NCI-H1436 treated with DMSO at 0.1 percent for 48 hours (cell line): ENCODE measurements around the gene CDKAL1.
A peak's percentile ranks its signal among the peaks of the same experiment; 100 is the strongest.
"Not testable (repeated sequence)": the region's sequence is repeated elsewhere in the genome, so short reads cannot be mapped to it uniquely, and the experiment has no call there.

Source experiments
- DNase-seq: peaks from one replicate; lab custom pipeline; 2025; lab: John Stamatoyannopoulos, UW

CDKAL1 gene

DNA sequence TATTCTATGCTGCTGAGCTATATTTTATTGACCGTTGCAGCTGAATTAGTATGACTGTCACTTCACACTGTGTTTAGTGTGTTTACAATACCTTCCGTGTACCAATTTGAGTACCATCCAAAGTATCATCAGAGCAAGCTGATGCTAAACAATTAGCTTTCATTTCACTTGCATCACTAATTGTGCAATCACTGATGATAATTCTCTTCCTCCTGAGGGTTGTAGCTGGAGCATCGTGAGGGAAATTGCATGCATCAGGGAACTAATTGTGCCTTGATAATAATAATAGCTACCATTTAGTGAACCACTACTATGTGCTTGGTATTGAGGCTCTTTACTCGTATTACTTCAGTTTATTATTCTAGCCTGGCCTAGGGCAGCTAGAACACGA lies 674.5 kb downstream of the CDKAL1 start:
- peak; percentile 23 for DNase-seq

DNA sequence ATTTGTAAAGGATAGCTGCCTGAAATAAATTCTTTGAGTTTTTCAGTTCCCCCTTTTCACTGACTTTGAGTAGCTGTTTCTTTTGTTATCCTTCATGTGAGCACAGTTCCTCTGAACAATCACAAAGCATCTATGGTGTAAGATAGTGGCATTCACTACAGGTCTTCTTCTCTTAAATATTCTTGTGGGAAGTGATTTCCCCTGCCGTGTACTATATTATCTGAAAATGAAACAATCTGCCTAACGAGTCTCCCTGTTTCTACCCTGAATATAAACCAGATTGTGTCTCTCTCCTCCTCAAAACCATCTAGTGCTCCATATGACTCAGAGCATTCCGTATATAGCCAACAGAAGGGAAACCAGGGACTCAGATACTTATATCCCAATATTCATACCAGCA lies 679.2 kb downstream of the CDKAL1 start:
- no peak for DNase-seq

DNA sequence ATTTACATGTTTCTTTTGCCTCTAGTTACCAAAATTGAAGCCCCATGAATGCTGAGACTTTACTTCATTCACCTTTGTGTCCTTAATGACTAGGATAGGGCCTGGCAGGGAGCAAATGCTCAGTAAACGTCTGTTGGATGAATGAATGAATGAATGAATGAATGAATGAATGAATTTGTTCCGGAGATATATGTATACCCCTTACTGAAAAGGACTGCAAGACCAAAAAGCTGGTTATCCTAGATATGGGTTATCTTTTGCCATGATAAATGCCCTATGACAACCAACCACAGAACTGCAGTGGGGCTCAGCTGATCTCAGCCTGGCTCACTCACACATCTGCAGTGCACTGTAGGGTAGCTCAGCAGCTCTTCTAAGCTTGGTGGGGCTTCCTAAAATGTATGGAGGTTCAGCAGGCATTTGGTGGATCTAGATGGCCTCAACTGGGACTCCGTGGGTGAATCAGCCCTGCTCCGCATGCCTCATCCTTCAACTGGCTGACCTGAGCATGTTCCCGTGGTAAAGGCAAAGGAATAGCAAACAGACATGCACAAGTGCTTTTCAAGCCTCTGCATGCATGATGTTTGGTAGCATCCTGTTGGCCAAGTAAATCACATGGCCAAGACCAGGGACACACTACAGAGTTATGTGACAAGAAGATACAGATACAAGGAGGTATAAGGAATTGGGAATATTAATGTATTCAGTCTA lies 680.6 kb downstream of the CDKAL1 start:
- no peak for DNase-seq

DNA sequence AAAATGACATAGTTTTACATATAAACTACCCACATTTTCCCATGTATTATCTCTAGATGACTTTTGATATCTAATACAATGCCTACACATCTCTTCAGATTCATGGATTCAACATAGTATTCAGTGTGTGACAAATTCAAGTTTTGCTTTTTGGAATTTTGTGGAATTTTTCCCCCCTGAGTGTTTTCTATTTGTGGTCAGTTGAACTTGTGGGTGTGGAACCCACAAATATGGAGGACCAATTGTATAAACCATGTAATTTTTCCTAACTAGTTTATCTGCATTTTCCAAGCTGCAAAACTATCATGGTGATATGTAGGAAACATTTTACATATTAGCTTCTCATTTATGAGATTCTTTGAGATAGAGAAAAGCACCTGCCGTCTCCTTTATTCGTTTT lies 685.0 kb downstream of the CDKAL1 start:
- no peak for DNase-seq

DNA sequence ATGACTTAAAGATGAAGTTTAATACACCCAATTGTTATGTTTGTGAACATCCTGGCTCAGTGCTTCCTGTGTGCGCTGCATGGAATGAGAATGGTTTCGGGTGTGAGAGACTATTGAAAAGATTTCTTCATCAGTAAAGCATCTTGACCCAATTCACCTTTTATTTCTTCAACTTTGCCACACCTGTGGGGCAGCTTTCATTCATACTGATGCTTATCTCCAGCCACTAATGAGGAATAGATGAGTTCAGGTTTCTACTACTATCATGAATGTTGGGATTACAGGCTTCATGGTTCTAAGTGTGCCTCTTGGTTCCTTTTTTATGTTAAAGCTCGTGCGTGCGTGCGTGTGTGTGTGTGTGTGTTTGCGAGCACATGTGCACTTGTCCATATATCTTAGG lies 685.6 kb downstream of the CDKAL1 start:
- DNase-seq: no peak

DNA sequence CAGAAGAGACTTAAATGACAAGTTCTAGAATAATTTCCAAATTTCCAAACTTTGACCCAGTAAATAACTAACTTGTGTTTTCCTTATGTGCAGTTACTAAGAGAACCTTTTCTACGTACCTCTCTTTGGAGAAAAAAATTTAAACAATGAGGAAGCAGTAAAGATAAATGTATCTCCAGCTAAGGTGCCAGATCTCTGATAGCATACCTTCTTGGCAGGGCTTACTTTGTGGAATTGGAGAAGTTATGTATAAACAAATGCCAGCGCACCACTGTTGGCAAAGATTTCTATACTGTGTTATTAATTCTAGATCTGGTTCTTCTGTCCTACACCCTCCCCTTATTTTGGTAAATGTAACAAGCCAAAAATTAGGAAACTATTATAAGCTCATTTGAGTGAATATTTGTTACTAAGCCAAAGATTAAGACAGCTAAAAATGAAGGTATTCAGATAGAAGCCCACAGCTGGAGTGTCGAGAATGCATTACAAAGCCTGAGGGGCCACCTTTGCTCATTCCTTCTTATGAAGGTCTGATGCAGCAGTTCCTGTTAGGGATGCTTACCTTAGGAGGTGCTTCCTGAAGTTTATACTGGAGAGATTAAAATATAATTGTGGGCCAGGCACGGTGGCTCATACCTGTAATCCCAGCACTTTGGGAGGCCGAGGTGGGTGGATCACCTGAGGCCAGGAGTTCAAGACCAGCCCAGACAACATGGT lies 686.2 kb downstream of the CDKAL1 start:
- no peak for DNase-seq

DNA sequence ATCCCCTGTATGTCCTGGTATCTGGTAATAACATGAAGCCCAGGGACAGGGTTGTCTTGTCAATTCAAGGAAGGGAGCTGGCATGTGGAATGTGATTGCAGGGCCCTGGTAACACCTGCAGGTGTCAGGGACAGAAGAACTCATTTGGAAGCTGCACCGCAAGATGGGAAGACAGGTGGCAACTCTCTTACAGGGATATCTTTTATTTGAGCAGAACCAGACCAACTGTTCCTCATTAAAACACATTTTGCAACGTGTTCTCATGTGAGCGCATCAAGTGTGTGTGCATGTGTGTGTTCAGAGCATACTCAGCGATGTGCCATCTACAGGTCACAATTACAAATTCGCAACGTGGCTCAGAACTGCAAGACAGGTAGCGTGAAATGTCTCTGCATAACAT lies 688.4 kb downstream of the CDKAL1 start:
- DNase-seq: no peak

DNA sequence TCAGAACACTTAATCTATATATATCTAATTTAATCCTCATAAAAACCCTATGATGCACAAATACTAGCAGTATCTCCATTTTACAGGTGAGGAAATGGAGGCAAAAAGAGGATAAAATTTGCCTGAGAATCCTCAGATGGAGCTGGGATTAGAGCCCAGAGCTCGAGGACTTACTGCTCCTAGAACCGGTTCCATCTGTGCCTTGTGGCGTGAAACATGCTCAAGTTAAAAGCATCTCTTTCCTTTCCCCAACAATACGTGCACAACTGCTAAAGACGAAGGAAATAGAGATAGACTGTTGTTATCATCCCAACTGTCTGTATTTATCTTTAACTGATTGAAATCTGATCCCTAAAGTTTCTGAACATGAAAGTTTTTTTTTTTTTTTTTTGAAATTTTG lies 691.7 kb downstream of the CDKAL1 start:
- no peak for DNase-seq

DNA sequence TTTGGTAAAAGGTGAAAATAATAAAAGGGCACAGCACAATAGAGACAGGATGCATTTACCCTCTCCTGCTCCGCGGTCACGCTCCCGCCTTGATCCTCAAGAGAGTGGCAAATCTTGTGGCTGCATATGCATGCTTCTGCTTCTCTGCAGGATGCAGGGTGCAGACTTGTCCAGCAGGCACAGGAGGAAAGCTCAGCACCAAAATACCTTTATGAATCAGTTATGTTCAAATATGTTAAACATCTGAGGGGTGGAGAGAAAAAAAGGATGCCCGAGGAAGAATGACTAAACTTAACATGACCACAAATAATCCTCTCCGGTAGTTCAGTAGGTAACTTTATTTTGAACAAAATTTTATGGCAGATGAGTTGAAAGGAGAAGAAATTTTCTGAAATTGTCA lies 693.2 kb downstream of the CDKAL1 start:
- no peak for DNase-seq

DNA sequence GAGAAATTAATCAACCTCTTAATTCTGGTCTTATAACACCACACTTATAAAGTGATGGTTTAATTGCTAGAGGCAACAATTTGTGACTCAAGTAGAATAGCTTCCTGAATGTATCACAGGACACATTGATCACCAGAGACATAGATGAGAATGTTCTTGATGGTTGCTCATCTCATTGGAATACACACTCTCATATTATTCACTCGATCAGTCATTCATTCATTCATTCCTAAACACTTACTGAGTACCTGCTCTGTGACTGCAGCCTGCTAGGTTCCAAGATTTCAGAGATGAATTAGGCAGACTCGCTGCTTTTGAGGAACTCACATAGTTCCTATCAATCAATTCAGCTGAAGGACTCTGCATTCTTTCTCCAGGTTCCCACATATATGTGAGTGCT lies 694.2 kb downstream of the CDKAL1 start:
- no peak for DNase-seq

DNA sequence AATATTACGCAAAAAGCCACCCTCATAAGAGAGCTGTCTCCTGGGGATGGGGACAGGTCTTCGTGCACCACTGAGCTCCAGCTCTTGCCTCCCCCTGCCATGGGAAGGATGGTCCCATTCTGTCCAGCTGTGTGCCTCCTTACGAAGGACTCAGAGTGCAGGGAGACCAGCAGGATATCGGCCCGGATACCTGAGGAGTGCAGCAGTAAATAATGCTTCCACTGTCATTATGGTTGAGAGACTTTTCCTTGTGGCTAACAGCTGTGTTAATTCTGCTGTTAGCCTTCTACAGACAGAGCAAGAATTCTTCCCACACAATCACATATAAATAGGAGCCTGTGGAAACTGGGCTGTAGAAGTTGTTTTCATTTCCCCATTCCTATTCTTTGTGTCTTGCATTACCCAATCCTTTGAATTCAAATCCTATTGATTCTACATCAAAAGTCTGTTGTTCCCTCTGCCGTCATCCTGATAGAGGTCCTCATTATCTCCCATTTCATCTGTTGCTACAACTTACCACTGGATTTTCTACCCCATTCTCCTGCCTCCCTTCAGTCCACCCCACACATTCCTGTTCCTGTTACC lies 694.7 kb downstream of the CDKAL1 start:
- DNase-seq: no peak

DNA sequence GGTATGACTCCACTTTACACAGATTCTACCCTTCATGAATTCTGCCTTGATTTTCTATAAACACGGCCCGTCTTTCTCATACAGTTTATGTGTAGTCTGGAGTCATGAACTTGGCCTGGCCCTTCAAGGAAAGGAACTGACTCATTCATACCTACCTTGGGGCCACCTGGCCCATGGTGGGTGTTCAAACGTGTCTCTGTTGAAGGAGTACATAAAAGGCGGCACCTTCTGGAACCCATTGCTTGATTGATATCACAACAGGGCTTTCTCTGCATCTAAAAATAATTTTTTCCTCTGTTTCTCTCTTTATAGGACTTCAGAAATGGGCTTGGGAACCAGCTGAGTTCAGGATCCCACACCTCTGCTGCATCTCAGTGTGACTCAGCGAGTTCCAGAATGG lies 696.3 kb downstream of the CDKAL1 start:
- DNase-seq: no peak

DNA sequence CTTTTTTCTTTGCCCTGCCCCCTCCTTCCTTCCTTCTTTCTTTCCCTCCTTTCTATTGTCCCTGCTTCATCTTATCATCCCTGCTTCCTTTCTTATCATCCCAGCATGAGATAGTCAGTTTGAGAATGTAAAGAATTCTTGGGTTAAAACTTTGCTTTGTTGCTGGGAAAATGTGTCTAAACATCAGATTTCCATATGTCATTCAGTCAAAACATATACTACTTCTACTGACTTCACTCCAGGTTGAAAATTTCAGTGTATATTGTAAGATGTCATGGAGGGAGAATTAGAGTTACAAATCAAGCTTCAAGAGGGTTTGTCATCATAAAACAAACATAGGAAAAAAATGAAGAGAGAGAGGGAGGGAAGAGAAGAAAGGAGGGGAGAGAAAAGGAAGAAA lies 700.9 kb downstream of the CDKAL1 start:
- no peak for DNase-seq

DNA sequence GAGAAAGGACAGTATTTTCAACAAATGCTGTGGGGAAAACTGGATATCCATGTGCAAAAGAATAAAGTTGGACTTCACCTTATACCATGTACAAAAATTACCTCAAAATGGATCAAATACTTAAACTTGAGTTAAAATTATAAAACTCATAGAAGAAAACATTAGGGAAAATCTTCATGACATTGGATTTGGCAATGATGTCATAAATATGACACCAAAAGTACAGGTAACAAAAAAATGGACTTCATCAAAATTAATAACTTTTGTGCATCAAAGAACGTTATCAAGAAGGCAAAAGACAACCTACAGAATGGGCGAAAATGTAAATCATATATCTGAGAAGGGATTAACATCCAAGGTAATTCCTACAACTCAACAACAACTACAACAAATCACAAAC lies 704.0 kb downstream of the CDKAL1 start:
- no peak for DNase-seq

DNA sequence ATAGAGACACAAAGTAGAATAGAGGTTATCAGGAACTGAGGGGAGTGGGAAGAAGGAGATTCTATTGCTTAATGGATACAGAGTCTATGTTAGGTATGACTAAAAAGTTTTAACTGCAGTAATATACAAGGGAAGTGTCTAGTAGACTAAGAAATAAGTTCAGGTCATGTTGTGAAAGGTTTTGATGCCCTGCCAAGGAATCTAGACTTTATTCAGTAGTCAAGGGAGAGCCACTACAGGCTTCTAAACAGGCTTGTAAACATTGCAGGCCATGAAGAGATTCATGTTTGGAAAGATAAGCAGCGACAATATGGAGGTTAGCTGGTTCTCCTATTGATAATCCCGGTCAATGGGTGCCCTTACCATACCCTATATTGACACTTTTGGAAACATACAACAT lies 706.5 kb downstream of the CDKAL1 start:
- no peak for DNase-seq

DNA sequence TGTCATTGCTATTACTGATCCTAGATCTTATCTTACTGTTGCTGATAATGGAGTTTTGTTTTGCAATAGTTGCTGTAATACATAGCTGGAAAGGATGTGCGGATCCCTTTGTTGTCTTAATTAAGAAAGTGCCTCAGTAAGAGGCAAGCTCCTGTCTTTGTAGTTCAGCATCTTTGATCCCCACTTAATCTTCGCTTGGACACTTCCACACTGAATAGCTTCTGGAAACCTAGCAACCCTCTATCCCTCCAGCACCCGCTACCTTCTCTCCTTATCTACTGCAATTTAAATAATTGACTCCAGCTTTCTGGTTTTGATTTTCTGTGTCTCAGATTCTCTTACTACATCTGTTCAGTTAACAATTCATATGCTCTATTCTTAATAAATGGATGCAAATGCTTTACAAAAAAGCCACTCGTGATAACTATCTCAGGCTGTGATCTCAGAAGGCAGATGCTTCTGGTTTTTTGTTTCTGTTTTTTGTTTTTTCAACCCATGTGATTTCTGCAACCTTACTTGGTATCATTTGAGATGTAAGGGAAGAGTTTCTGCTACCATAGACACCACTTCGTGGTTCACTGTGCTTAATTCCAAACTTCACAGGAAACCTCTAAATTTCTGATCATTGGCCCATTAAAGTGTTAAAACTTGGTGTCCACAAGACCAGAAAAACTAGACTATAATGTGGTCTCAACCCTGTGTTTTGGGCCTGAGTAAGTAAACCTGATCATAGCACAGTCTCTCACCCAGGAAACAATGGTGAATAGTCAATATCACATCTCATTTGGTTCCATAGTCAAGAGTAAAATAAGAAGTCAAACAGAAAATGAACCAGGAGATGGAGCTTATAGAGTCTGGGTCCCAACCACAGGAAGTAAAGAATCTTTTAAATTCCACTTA lies 707.2 kb downstream of the CDKAL1 start:
- no peak for DNase-seq

DNA sequence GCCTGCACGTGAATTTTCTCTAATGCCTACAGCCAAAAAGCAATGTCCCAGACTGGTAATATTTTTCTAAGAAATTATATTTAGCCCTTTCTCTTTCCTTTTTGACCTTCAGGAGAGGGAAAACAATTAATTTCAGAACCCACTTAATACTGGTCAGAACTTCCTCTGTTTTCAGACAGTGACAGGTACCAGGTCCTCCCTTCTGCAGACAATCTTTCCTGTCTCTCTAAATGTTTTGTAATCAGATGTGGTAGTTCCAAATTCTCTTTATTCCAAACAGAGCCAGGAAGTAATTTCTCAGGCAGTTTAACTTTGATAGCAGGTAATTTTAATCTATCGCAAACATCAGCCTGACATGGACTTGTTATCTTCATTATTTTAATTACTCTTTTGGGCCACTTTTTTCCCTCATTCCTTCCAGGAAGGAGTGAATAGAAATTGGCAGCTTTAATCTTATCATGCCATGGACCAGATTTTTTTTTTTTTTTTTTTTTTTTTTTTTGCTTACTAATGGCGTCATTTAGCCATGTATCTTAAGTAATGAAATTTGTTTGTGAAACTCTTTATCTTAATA lies 710.7 kb downstream of the CDKAL1 start:
- no peak for DNase-seq

DNA sequence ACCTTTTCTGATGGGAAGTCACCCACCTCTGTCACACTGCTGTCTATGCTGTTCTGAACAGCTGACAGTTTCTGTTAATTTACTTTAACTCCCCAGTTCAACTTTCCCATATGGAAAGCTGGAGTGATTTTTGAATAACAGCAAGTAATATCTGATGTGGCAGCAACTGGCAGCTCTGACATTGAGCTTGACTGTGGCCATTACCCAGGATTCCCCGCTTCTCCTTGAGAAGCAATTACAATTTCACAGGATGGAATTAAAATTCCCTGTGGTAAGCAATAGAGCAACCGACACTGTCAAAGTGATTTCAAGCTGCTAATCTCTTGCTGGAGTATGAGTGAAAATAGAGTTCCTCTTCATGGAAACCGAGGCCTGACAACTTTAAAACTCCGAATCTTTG lies 711.2 kb downstream of the CDKAL1 start:
- DNase-seq: no peak

DNA sequence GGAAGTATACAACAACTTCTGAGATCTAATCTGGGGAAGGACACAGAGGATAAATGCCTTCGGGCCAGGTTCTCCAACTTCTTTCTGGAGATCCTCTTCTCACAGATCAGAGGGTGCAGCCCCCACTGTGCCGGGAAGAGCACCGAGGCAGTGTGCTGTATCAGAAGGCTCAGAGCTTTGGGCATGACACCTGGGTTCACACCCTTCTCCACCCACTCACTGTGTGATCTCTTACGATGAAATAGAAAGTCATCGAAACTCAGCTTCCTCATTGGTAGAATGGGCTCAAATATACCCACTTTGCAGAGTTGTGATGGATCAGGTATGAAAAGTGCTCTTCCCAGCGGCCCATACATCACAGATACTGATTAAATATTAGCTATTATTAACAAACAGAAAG lies 711.8 kb downstream of the CDKAL1 start:
- no peak for DNase-seq

DNA sequence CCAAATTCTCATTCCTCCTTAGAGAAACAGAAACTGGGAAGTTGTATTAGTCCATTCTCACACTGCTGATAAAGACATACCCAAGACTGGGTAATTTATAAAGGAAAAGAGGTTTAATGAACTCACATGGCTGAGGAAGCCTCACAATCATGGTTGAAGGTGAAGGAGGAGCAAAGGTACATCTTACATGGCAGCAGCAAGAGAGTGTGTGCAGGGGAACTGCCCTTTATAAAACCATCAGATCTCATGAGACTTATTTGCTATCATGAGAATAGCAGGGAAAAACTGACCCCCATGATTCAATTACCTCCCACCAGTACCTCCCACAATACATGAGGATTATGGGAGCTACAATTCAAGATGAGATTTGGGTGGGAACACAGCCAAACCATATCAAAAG lies 720.2 kb downstream of the CDKAL1 start:
- not testable (repeated sequence) for DNase-seq

DNA sequence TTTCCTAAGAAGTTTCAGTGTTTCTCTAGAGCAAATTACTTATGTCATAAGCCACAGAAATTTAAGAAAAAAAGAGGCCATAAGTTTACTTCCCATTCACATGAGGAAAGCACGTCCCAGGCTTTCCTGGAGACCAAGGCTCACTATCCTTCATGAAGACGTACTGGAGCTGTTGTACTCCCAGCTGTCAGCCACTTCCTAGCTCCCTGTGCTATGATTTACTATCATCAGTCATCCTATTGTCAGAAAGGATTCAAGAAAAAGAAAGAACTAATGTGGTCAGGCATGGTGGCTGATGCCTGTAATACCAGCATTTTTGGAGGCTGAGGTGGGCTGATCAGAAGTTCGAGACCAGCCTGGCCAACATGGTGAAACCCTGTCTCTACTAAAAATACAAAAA lies 721.9 kb downstream of the CDKAL1 start:
- no peak for DNase-seq

DNA sequence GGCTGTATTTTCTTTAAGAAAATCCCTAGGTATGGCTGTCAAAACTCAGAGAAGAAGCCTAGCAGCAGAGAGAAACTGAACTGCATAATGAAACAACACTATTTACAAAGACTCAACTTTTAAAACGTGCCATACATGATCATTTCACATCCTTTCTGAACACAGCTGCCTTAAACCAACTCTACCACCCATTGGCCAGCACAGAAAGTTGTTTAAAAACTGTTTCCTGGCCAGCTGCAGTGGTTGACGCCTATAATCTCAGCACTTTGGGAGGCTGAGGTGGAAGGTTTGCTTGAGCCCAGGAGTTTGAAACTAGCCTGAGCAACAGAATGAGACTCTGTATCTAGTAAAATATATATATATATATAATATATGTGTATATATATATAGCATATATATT lies 722.9 kb downstream of the CDKAL1 start:
- DNase-seq: no peak
